K562 treated with DMSO at 1 percent for 4 hours (cell line): ENCODE data around the gene DQX1. TPM values are rescaled to one million over a fixed set of nuclear protein-coding genes. Genes with fewer than 3 reads are reported as not detected.

Experiments used
- total RNA-seq: library from RNA; unstranded; fragments of 300-600 nt; gene quantifications from 2 replicates; pipeline ENCODE4 v1.2.3, GENCODE V29; 2022; ENCODE audit not compliant: insufficient read depth

The DQX1 gene, protein sequence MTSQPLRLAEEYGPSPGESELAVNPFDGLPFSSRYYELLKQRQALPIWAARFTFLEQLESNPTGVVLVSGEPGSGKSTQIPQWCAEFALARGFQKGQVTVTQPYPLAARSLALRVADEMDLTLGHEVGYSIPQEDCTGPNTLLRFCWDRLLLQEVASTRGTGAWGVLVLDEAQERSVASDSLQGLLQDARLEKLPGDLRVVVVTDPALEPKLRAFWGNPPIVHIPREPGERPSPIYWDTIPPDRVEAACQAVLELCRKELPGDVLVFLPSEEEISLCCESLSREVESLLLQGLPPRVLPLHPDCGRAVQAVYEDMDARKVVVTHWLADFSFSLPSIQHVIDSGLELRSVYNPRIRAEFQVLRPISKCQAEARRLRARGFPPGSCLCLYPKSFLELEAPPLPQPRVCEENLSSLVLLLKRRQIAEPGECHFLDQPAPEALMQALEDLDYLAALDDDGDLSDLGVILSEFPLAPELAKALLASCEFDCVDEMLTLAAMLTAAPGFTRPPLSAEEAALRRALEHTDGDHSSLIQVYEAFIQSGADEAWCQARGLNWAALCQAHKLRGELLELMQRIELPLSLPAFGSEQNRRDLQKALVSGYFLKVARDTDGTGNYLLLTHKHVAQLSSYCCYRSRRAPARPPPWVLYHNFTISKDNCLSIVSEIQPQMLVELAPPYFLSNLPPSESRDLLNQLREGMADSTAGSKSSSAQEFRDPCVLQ
- total RNA-seq: 0.23 TPM in 1 of 2 replicates, not detected in the other

DNA sequence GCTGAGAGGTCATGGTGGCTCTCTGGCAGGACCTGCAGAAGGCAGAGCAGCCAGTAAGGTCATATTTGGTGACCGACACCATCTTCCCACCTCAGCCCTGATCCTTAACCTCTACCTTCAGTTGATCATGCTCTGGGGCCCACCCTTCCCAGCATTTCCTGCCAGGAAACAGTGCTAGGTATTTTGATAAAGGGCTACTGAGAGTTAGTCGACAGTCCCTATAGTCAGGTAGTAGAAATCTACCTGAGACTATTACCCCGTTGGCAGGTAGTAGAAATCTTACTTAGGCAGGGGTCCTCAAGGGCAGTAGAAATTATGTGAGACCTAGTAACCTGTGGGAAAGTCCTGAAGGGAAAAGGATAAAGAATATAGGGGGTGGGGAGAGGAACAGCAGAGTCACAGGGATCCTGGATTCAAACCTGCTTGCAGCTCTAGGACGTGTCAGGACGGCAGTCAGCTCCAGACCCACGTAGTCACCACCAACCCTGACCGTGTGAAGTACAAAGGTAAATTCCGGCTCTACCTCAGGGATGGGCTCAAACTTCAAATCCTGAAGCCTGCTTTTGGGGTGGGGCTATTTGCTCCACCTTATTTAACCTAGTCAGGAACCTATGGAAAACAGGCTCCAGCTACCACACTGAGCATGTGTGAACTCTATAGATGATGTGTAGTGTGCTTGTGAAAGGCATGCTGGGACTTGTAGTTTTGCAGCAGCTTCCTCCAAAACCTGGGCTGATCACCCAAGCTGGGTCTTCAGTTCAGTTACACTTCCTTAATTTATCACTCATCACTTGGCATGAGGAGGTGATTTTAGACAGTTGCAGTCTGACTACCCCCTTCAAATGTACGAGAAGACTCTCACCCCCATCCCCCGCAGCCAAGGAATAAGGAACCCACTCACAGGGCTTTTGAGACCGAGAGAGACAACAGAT is at the start of gene DQX1:
TSS of gene DQX1 (minus strand) at position 515 of the 932 bp plus-strand sequence. CDS start at position 13, 502 bp downstream.

DNA sequence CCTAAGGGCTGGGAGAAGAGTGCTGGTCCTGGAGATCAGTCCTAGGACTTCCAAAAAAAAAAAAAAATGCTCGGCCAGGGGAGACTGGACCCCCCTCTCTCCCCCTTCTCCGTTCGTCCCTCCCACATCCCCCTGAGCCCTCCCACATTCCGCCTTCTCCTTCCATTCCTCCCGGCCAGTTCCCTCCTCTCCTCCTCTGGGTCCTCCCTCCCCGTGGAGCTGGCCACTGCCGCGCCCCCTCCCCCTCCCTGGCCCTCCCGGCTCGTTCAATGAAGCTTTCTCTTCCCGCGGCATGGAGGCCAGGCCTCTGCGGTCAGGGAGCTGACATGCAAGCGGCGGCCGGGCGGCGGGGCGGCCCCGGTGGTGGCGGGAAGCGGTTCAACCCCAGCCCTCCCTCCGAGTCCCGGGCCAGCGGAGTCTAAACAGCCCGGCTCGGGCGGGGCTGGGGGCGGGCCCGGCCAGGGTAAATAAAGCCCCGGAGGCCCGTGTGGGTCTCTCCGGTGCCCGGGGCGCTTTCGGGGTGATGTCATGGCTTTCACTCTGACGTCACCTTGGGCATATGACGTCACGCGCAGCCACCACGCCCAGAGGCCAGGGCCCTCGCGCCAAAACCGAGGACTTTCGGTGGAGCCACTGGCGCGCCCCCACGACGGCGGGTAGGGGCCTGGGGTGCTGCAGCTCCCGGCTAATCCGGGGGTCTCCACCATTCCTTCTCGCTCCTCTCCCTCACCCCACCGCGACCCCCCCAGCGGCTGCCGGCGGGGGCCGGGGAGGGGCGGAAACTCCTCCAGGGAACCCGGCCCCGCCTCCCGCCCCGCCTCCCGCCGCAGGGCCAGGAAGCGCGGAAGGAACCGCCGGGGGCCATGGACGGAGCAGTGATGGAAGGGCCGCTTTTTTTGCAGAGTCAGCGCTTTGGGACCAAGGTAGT is 28.1 kb upstream of the DQX1 start, which contains the start of the genes DOK1 and LOXL3:
TSS of gene DOK1 (plus strand) at position 829 of the 928 bp plus-strand sequence. CDS start at position 864, 35 bp downstream.
TSS of gene LOXL3 (minus strand) at position 51 of the 928 bp plus-strand sequence. CDS start 1,308 bp downstream, outside the sequence.

DNA sequence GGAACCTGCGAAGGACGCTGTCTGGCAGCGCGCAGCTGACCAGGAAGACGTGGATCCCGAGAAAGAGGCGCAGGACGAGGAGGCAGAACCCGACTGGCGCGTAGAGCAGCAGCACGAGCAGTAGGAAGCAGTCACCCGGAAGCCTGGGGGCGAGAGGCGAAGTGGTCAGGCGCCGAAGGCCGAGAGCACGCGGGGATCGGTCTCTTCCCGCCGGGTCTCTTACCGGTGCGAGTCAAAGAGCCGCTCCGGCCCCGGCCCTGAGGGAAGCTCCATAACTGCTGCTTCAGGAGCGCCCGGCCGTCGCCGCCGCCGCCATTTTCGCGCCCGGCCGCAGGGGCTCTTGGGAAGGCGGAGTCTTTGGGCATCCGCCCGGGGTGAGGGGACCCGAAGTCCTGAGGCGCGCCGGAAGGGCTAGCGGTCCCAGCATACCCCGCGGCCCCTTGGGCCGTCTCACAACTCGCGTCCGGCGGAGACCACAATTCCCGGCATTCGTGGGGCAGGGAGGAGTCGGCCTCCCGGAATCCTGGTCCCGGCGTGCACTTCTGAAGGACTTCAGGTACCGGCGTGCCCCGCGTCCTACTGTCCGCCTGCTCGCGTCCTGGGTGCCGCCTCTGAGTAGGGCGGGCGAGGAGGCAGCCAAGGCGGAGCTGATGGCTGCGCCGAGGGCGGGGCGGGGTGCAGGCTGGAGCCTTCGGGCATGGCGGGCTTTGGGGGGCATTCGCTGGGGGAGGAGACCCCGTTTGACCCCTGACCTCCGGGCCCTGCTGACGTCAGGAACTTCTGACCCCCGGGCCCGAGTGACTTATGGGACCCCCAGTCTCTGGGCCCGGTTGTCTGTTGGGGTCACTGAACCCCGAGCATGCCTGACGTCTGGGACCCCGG is 3.6 kb upstream of the DQX1 start, which contains the start of the genes AUP1 and HTRA2:
TSS of gene AUP1 (minus strand) at position 350 of the 882 bp plus-strand sequence. CDS start at position 273, 77 bp downstream.
TSS of gene HTRA2 (plus strand) at position 577 of the 882 bp plus-strand sequence. CDS start at position 651, 74 bp downstream.

DNA sequence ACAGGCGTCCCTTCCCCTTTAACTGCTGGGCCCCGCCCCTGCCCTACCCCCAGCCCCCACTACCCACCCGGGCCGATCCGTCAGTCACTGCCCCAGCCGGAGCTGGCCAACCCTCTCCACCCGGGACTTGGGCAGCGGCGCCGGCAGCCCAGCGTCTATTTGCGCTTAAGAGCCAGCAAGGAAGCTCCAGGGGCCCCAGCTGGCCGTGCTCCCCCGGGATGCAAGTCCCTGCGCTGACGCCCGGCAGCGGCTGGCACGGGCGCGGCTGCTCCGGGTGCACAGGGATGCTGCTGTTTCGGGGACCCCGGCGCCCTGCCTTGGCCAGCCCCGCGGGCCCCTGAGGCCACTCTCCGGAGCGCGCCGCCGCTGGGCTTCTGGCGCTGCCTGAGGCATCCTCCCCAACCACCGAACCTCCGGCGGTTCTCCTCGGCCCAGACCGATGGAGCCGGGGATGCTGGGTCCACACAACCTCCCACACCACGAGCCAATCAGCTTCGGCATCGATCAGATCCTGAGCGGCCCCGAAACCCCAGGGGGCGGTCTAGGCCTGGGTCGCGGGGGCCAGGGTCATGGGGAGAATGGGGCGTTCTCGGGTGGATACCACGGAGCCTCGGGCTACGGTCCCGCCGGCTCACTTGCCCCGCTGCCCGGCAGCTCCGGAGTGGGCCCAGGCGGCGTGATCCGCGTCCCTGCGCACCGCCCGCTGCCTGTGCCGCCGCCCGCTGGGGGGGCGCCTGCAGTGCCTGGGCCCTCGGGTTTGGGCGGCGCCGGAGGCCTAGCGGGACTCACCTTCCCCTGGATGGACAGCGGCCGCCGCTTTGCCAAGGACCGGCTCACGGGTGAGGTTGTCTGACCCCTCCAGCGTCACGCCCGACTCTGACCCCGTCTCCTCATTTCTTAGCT is 11.4 kb downstream of the DQX1 start, which contains the start of gene TLX2:
TSS of gene TLX2 (plus strand) at position 83 of the 903 bp plus-strand sequence. CDS start at position 440, 357 bp downstream.

DNA sequence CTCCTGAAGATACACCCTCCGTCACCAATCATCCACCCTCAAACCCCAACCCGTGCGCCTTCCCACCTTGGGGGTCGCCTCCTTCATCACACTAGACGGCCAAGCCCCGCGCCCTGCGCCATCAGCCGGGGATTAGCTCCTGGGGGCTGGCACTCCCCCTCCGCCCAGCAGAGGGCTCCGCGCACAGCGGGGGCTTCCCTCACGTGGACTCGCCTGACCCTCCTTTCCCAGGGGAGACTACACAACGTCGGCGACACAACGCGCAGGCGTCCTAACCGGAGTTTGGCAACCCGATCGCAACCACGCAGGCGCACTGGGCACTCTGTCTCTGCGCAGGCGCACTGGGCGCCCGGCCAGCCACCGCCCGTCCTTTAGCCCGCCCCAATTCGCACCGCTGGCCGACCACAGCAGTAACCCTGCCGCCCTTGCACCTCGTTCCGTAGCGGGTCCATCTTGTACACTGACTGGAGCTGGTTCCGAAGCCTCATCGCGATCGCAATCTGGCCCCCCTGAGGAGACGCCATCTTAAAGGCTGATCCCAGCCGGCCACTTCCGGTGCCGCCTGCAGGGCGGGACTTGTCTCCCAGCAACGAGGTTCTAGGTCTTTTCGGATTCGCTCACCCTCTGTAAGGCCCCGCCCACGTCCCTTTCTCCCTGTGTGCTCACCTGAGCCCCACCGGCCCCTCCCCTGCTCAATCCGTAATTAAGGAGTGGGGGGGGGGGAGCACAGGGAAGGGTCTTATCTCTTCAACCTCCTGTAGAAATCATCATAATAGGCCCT is 18.7 kb downstream of the DQX1 start, which contains the start of gene PCGF1:
TSS of gene PCGF1 (minus strand) at position 551 of the 781 bp plus-strand sequence. CDS start at position 524, 27 bp downstream.

DNA sequence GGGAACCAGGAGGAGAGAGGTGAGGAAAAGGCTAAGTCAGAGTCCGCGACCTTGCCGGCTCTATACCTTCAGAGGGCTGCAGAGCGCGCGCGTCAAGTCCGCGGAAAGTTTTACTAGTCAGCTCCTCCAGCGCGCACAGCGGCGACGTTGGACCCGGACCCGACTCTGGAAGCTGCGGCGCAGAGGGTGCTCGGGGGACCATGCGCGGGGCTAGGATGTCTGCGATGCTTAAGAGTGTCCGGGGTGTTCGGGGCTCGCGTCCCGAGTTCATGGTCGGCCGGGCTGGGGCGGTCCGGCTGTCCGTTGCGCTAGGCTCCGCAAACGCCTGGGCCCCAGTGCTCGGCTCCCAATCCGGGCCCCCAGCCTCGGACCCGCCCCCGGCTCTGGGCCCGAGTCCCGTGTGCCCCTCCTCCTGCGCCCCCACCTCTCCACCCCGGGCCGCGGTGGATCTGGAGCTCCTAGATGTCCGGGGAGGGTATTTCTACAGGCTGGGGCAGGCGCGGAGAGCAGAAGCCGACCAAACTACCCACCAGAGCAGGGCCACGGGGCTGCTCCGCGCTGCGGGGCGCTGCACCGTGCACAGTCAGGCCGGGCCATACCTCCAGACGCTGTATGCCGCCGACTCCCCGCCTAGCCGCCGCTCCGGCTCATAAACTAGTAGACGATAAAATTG is 26.6 kb downstream of the DQX1 start, which contains the start of gene LBX2:
TSS of gene LBX2 (minus strand) at position 337 of the 673 bp plus-strand sequence. CDS start at position 271, 66 bp downstream.

DNA sequence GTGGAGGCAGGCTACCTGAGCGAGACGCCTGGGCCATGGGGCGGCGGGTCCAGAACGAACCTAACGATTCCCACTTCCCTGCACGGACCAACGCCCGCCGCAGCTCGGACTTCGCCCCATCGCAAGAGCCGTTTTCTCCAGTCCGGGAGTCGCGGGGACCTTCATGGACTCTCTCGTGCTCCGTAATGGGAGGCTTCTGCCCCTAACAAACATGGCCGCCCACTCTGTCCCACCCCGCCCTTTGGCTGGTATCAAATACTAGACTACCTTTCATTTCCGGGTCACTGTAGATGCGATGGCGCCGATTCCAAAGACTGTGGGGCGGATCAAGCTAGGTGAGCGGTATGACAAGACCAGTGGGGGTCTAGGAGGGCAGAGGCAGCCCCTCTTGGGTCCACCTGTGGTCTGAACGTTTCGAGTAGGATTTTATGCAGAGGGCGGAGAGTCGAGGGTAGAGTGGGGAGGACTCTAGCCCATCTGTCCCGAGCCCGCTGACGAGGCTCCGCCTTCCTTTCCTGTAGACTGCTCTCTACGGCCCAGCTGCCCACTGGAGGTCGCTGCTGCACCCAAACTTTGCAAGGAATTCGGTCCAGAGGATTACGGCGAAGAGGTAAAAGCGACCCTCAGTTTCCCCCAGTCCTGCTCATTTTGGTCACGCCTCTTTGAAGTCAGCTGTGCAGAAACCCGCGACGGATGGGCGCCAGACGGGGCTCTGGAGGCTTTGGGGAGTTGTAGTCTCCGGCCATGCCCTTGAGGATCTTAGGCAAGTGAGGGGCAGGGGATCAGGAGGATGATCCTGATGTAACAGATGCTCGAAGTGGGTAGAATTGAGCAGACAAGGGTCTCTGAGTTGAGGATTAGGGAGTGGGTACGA is 43.0 kb downstream of the DQX1 start, which contains the start of the genes CCDC142 and TTC31:
TSS of gene CCDC142 (minus strand) at position 198 of the 874 bp plus-strand sequence. CDS start at position 37, 161 bp downstream.
TSS of gene TTC31 (plus strand) at position 281 of the 874 bp plus-strand sequence. CDS start at position 296, 15 bp downstream.

DNA sequence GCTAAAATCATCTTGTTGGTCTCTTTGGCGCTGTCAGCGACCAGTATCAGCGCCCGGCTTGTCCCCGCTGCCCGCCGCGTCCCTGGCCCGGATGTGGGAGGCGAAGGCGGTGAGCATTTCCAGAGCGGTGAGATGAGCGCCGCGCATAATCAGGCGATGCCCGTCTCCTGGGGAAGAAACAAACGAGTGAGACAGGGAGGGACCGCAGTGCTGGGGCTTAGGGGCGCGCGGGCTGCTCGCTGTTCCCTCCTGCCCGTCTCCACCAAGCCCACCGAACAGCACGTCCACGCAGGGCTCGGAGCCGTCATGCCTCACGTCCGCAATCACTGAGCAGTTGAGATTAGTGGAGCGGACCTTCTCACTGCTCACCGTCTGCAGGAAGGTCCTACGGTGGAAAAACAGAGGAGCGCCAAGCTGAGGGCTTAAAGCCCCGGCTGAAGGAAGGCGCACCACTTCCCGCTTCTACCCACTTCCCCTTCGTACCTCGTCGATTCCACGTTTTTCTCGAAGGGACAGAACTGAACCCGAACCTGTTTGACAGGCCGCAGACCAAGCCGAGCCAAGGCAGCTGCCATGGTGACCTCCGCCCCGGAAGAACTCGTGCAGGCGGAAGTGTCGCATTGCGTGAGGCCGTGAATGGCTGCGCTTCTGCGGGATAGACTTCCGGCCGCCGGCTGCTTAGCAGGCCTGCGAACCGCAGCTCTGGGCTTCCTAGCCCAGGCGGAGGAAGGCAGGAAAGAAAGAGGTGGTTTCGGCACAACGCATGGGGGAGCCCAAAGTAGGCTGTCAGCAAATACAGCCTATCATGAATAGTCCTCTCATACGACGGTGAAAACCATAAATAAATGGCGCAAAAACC is 53.7 kb downstream of the DQX1 start, which contains the start of gene MRPL53:
TSS of gene MRPL53 (minus strand) at position 595 of the 859 bp plus-strand sequence. CDS start at position 575, 20 bp downstream.

Other genes with a start within 250 kb of the DQX1 start
- 0.18 and 0.19 TPM in 2 replicates for gene SLC4A5, start 182.8 kb downstream of the DQX1 start, total RNA-seq
- 51.5 and 62.4 TPM in 2 replicates for gene DCTN1, start 145.9 kb downstream of the DQX1 start, total RNA-seq
- 1.9 TPM in 1 of 2 replicates, not detected in the other for gene C2orf81, start 104.6 kb downstream of the DQX1 start, total RNA-seq
- gene WDR54, start 104.5 kb downstream of the DQX1 start, total RNA-seq: 5.0 and 9.9 TPM in 2 replicates
- 3.1 and 3.5 TPM in 2 replicates for gene RTKN, start 84.3 kb downstream of the DQX1 start, total RNA-seq
- gene INO80B, start 71.1 kb downstream of the DQX1 start, total RNA-seq: 11.7 and 12.3 TPM in 2 replicates
- 30.7 and 38.6 TPM in 2 replicates for gene WBP1, start 67.8 kb downstream of the DQX1 start, total RNA-seq
- gene MOGS, start 60.8 kb downstream of the DQX1 start, total RNA-seq: 67.0 and 69.3 TPM in 2 replicates
- 40.6 and 79.9 TPM in 2 replicates for gene MRPL53, start 53.6 kb downstream of the DQX1 start, total RNA-seq
- gene CCDC142, start 43.2 kb downstream of the DQX1 start, total RNA-seq: 3.1 and 3.5 TPM in 2 replicates
- gene TTC31, start 43.1 kb downstream of the DQX1 start, total RNA-seq: 12.2 and 12.6 TPM in 2 replicates
- gene LBX2, start 26.6 kb downstream of the DQX1 start, total RNA-seq: 5.0 and 8.8 TPM in 2 replicates
- 17.9 and 23.7 TPM in 2 replicates for gene PCGF1, start 18.5 kb downstream of the DQX1 start, total RNA-seq
- 0.30 TPM in 1 of 2 replicates, not detected in the other for gene TLX2, start 11.8 kb downstream of the DQX1 start, total RNA-seq
- gene AUP1, start 3.5 kb upstream of the DQX1 start, total RNA-seq: 139 and 171 TPM in 2 replicates
- gene HTRA2, start 3.7 kb upstream of the DQX1 start, total RNA-seq: 48.2 and 59.0 TPM in 2 replicates
- gene LOXL3, start 27.7 kb upstream of the DQX1 start, total RNA-seq: 0.33 and 1.8 TPM in 2 replicates
- gene DOK1, start 28.5 kb upstream of the DQX1 start, total RNA-seq: 22.1 and 27.0 TPM in 2 replicates
- 0.39 TPM in 1 of 2 replicates, not detected in the other for gene M1AP, start 122.1 kb upstream of the DQX1 start, total RNA-seq
- 3.8 and 10.5 TPM in 2 replicates for gene SEMA4F, start 128.0 kb upstream of the DQX1 start, total RNA-seq